ENCODE measurements around the gene SRRT.
"Not testable (repeated sequence)": the region's sequence is repeated elsewhere in the genome, so short reads cannot be mapped to it uniquely, and the experiment has no call there.

Gene SRRT

DNA sequence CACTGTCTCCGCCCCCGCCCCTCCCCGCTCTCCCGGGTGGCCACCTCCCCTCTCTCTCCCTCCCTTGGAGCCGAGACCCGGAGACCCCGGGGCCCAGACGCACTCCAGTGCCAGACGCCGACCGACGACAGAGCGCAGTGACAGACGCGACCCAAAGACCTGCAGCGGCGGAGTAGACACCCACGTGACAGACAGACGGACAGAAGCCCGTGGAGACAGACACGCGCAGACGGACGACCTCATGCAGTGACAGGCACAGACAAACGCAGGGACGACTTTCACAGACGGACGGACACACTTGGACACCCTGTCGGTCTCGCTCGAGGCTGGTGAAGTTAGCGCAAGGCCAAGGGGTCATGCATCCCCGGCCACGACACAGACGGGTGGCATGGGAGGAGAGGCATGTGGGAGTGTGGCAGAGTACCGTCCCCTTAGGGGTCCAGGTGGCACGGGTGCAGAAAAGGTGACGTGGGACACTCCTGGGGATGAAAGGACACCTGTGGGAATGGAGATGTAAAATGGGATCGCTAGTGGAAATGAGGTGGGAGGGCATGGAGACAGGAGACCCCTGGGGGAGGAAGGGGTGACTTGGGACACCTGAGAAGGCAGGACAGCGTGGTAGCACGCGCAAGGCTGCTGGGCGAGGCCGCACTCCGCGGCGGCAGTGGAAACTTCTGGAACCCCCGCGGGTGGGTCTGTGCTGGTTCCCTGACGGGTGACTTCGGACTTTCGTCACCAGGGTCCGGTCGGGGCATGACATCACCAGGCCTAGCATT, 21.2 kb downstream of the SRRT start:
- DNase-seq: no peak

DNA sequence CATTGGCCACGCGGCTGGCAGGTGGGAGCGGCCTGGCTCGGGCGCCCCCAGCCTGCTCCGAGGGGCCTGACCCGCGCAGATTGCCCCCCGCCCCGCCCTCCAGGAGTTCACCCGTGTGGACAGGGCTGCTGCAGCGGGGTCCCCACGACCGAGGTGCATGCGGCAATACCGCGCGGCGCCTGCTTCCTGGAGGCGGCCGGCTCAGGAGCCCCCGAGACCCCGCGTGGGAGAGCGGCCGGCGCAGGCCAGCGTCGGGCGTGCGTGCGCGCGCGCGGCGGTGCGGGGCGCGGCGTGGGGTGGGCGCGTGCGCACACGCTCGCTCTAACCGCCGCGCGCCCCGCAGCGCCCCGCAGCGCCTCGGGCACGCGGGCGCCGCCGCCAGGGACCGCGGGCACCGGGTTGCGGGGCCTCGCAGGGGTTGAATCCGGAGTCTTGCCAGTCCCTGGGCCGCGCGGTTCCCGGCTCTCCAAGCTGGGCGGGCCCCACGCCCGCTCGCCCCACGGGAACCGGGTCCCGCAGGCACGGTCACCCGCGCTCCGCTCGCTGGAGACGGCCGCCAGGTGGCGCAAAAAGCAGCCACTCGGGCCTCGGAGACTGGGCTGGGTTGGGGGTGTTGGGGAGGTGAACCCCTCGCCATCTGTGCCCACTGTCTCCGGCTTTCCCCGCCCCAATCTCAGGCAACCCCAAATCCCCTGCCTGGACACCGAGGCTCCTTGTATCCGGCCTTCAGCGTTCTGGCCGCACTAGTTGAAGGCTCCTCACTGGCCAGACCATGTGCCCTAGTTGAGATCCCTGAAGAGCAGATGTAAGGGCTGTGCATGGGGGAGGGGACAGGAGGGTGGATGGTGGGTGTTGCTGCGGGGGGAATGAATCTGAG, 22.1 kb downstream of the SRRT start:
- peak; percentile 73 for DNase-seq

DNA sequence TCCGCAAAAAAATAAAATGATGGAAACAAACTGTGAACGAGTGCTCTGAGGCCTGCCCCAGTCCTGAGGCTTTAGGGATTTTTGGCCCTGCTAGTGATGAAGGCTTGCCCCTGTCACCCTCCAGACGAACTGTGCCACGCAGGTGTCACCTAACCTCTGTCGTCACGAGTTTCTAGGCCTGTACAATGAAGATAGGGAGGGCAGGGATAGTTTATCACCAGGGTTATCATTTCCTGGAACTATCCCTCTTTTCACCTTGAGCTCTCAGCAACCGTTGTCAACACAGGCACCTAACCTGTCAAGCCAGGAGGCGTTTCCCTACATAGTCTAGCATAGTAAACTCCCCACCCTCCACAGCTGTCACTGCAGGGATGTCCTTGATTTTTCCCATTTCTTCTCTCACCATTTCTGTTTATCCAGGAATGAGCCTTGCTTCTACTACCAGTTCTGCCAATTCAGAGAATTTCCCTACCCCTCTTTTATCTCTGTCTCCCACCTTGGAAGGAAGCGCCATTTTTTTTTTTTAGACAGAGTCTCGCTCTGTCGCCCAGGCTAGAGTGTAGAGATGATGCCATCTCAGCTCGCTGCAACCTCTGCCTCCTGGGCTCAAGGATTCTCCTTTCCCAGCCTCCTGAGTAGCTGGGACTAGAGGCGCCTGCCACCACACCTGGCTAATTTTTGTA, 23.0 kb downstream of the SRRT start:
- no peak for DNase-seq

DNA sequence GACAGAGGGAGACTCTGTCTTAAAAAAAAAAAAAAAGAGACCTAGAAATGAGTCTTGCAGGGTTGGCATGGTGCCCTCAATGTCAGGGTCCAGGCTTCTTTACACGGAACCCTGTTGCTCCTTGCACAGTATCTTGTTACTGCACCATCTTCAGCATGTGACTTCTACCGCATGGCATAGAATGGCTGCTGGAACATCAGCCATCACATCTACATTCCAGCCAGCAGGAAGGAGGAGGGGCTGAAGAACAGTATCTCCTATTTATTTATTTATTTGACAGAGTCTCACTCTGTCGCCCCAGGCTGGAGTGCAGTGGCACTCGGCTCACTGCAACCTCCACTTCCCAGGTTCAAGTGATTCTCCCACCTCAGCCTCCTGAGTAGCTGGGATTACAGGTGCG, 24.5 kb downstream of the SRRT start:
- DNase-seq: no peak

DNA sequence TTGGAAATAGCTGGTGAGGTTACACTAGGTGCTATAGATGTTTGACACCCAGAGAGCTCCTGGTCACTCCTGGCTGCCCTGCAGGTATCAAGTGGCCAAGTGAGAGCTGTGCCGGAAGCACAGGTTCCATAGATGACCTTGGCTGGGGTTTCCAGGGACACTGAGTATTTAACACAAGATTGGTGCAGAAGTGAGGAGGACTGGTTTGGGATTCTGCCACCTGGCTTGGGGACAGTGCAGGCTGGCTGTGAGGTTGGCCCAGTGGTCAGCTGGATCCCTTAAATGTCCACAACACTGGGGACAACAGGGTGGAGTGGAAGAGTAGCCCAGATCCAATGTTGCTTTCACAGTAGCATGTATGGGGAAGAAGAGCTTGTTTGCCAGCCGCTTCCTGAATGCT, 26.1 kb downstream of the SRRT start:
- no peak for DNase-seq

DNA sequence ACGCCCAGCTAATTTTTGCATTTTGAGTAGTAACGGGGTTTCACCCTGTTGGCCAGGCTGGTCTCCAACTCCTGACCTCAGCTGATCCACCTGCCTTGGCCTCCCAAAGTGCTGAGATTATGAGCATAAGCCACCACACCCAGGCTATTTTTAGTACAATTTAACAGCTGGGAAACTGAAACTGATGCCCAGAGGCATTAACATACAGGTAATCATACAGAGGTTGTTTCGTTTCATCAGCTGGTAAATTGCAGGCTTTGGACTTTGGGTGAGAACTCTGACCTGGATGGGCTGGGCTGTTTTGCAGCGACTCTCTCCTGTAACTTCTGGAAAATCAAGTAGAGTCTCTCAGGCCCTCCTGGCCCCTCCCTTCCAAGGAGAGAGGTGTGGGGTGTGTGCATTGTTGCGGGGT, 27.0 kb downstream of the SRRT start:
- DNase-seq: no peak

DNA sequence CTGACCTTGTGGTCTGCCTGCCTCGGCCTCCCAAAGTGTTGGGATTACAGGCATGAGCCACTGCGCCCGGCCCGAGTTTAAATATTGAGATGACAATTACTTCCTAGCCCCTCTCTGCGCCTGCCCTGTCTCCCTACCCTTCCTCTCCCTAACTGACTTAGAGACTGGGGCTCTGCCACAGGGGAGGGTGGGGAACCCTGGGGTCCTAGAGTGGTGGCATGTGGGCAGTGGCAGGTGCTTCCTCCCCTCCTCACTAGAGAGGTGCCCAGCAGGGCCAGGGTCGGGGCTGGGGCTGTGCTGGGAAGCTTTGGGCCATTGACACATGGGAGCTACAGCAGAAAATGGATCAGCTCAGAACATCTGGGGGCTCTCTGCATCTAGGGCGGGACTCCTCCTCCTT, 27.7 kb downstream of the SRRT start:
- DNase-seq: no peak

DNA sequence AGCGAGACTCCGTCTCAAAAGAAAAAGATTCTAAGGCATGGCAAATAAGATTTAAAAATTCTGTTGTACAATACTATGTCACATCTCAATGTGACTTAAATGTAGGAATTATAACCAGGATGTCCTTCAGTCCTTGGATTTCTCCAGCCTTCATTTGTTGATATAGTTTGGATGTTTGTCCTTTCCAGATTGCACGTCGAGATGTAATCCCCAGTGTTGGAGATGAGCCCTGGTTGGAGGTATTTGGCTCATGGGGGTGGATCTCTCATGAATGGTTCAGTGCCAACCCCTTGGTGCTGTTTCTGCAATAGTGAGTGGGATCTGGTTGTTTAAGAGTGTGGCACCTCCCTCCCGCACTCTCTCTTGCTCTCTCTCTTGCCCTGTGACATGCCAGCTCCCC, 33.6 kb downstream of the SRRT start:
- no peak for DNase-seq

DNA sequence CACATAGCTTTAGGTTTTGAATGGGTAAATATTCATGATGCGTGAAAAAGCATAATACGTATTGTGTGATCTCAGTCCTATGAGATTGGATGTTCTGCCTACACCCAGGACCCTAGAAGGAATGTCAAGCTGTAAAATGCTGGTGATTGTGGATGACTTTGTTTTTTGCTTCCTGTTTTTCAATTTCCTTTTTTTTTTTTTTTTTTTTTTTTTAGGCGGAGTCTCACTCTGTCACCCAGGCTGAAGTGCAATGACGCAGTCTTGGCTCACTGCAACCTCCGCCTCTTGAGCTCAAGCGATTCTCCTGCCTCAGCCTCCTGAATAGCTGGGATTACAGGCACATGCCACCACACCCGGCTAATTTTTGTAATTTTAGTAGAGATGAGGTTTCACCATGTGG, 35.5 kb downstream of the SRRT start:
- DNase-seq: not testable (repeated sequence)

DNA sequence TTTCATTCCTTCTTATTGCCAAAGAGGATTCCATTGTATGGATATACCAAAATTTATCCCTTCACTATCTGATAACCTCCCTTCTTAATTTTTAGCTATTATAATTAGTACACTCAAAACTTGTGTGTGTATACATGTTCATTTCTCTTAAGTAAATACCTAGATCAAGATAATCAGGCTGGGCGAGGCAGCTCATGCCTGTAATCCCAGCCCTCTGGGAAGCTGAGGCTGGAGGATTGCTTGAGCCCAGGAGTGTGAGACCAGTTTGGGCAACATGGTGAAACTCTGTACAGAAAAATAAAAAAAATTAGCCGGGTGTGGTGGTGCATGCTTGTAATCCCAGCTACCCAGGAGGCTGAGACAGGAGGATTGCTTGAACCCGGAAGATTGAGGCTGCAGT, 36.6 kb downstream of the SRRT start:
- DNase-seq: no peak

DNA sequence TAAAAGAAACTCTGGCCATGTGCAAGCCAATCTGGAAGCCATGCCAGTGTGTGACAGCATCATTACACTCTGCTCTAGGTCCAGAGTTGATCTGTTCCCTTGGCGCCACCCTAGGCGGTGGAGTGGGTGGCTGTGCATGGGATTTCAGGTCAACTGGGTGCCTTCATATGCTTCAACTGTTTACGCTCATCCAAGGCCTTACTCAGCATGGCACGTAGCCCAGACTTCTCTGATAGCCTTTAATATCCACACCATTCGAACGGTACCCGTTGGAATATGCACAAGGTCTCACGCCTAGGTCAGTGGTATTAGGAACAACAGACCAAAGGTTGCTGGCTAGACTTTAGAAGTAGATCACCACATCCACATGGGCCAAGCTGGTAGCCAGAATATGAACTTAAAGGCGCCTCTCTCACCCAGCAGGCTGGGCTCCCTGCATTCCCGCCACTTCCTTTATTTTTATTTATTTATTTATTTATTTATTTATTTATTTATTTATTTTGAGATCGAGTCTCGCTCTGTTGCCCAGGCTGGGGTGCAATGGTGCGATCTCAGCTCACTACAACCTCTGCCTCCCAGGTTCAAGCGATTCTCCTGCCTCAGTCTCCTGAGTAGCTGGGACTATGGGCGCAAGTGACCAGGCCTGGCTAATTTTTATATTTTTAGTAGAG, 39.4 kb downstream of the SRRT start:
- no peak for DNase-seq

DNA sequence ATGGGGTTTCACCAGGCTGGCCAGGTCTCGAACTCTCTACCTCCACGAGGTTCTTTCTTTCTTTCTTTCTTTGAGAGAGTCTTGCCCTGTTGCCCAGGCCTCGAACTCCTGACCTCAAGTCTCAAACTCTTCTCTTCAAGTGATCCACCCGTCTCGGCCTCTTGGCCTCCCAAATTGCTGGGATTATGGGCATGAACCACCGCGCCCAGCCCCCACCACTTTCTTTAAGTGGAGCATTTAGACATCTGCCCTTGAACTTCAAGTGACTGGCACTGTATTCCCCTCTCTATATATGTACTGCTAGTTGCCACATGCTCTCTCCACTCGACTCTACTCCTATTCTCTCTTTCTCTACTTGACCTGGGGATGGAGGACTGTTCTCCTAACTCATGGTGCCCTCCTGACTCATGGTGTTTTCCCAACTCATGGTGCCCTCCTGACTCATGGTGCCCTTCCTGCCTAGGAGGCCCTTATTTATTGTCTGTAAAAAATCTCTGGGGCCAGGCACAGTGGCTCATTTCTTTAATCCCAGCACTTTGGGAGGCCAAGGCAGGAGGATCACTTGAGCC, 40.1 kb downstream of the SRRT start:
- no peak for DNase-seq

DNA sequence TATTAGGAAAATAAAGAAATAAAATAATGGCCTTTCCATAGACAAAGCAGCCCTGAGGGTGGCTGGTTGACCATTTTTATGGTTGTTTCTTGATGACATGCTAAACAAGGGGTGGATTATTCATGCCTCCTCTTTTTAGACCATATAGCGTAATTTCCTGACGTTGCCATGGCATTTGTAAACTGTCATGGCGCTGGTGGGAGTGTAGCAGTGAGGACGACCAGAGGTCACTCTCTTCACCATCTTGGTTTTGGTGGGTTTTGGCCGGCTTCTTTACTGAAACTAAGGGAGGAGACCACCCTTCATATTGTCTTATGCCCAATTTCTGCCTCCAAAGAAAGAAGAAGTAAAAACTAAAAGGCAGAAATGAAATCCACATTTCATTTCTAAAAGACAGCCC, 44.4 kb downstream of the SRRT start:
- DNase-seq: not testable (repeated sequence)

DNA sequence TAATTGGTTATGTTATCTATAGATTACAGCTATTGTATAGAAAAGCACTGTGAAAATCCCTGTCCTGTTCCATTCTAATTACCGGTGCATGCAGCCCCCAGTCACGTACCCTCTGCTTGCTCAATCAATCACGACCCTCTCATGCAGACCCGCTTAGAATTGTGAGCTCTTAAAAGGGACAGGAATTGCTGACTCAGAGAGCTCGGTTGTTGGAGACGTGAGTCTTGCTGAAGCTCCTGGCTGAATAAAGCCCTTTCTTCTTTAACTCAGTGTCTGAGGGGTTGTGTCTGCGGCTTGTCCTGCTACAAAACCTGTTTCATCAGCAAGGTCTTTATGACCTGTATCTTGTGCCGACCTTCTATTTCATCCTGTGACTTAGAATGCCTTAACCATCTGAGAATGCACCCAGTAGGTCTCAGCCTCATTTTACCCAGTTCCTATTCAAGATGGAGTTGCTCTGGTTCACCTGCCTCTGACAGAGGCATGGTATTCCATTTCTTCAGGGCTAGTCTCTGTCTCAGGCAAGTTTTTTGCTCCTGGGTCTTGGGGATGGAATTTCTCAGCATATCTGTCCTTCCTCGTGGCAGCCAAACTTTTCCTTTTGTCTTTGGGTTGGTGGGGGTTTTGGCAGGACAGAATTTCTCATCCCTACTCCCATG, 45.0 kb downstream of the SRRT start:
- not testable (repeated sequence) for DNase-seq

DNA sequence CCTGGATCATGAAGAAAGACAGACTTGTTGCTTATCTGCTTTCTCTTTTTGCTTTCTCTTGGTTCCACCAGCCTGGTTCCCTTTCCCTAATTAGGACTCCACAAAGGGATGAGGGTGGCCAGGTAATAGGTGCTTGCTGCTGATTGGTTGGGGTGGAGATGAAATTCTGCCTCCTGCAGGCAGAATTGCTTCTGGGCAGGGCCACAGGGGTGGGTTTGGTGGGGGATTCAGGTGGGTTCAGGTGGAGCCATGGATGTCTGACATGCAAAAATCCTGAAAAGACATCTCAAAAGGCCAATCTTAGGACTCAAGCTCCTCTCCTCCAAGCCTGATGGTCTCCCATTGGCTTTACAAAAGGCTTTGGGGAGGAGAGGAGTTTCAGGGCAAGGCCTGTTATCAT, 46.1 kb downstream of the SRRT start:
- DNase-seq: no peak

DNA sequence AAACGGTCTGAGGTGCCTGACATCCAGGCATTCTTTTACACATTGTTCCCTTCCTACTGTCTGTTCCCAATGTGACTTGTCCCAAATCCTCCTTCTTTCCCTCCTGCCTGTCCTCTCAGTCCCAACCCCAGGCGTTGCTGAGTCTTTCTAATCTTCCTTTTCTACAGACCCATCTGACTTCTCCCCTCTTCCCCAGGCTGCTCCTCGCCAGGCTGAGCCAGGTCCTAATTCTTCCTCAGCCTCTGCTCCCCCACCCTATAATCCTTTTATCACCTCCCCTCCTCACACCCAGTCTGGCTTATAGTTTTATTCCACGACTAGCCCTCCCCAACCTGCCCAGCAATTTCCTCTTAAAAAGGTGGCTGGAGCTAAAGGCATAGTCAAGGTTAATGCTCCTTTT, 48.7 kb downstream of the SRRT start:
- DNase-seq: not testable (repeated sequence)

DNA sequence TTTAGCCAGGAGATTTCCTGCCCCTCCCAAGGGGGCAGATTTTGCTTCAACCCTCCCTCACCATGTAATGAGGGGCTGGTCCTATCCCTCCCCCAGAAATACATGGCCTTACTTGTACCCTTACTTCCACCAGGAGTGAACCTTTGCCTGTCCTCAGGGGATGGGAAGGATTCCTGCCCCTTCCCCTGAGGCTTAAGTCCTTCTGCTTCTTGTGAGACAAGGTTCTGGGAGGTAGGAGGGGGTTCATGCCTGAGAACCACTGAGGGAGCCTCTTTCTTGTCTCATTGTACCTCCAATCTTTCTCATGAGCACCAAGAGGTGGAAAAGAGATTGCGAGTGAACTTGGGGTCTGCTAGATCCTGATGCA, 54.9 kb downstream of the SRRT start:
- no peak for DNase-seq

DNA sequence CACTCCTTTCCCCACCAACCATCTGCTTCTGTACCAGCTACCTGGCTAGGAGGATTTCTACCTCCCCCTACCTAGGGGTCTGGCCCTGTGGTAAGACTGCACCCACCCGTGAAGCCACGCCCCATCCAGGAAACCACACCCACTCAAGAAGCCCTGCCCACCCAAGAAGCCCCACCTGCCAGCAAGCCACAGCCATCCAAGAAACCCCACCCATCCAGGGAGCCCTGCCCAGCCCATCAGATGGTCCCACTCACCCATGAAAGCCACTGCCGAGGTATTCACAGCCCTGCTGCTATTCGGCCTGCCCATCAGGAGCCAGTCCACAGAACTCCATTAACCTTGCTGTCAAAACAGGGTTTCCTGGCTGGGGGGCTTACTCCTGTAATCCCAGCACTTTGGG, 58.8 kb downstream of the SRRT start:
- no peak for DNase-seq

DNA sequence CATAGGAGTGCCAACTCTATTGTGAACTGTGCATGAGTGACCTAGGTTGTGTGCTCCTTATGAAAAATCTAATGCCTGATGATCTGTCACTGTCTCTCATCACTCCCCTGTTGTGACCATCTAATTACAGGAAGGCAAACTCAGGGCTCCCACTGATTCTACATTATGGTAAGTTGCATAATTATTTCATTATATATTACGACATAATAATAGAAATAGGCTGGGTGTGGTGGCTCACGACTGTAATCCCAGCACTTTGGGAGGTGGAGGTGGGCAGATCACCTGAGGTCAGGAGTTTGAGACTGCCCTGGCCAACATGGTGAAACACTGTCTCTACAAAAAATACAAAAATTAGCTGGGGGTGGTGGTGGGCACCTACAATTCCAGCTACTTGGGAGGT, 60.5 kb downstream of the SRRT start:
- DNase-seq: not testable (repeated sequence)

DNA sequence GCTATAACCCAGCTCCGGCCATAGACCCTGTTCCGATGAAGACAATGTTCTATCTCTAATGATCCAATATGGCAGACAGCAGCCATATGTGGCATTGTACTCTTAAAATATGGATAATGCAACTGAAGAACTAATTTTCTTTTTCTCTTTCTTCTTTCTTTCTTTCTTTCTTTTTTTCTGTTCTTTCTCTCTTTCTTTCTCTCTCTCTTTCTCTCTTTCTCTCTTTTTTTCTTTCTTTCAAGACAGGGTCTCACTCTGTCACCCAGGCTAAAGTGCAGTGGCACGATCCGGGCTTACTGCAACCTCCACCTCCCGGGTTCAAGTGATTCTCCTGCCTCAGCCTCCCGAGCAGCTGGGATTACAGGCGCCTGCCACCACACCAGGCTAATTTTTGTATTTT, 61.3 kb downstream of the SRRT start:
- DNase-seq: not testable (repeated sequence)

Measured in stimulated activated CD4-positive, alpha-beta T cell treated with anti-CD3 and anti-CD28 coated beads, Interleukin-12 subunit alpha, Interleukin-12 subunit beta, amount 100 ng/mL, for 4 hours (primary cell).